Stimulated activated CD8-positive, alpha-beta memory T cell treated with anti-CD3 and anti-CD28 coated beads, Interleukin-15, amount 100 ng/mL, for 48 hours (primary cell): ENCODE measurements around the gene CRYBA2.

Experiments
- DNase-seq, 2 donors: peaks; one replicate each; pipeline ENCODE4 v3.0.0-alpha.2; 2020; ENCODE audit warnings: low read depth in 2 of 2

Gene CRYBA2

GRCh38 chr2:219023045-219023605 is 29.9 kb upstream of the CRYBA2 start:
- DNase-seq: no peak

GRCh38 chr2:219022616-219023015 is 29.4 kb upstream of the CRYBA2 start:
- DNase-seq: no peak

GRCh38 chr2:219022041-219022440 is 28.8 kb upstream of the CRYBA2 start:
- DNase-seq: no peak

GRCh38 chr2:219021591-219021990 is 28.4 kb upstream of the CRYBA2 start:
- DNase-seq: no peak

GRCh38 chr2:219020604-219021365 is 27.6 kb upstream of the CRYBA2 start:
- no peak for DNase-seq

DNA sequence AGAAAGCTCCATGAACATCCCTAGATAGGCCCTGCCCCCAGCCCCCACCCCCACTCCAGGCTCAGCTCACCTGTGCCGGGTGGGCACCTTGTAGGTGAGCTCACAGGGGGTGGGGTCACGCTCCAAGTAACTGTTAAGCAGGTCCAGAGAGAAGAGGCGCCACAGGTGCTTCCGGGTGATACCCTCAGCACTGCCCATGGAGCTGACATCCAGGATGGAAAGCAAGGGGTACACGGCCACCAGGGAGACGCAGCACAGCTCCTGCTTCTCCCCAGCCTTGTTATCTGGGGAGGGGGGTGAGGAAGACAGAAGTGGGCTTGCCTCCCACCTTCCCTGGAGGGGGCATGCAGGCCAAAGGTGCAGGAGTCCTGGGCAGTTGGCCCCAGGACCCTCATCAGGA is 26.2 kb upstream of the CRYBA2 start:
- DNase-seq: no peak

DNA sequence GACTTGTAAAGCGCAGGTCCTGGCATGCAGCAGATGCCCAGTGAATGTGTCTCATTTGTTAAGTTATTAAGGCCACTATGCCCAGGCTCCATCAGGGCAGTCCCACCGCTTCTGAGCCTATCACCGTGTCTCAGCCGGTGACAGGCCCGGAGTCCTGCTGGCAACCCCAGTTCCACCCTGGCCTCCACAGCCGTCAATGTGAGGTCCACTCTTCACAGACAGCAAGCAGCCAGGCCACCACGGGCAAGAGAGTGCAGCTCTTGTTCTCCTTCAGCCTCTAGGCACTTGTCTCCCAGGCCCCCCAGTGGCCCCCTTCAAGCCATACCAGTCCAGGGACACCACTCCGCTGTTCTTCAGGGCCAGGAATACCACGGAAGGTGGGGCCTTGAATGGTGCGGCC is 25.5 kb upstream of the CRYBA2 start:
- no peak for DNase-seq

DNA sequence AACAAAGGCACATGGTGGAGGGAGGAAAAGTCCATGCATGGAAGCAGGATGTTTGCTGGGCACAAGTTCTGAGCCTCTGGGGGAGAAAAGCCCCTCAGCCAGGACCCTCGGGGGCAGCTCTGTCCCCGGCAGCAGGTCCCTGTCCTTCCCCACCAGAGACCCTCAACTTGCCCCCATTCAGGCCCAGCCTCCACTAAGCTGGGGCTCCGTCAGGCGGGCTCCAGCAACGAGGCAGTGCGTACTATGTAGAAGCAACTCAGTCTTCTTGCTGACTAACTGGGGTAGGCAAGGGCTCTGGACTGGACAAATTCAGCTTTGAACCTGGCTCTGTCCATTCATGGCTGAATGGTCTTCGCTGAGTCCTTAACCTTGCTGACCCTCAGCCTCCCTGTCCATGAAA is 25.1 kb upstream of the CRYBA2 start:
- no peak for DNase-seq

DNA sequence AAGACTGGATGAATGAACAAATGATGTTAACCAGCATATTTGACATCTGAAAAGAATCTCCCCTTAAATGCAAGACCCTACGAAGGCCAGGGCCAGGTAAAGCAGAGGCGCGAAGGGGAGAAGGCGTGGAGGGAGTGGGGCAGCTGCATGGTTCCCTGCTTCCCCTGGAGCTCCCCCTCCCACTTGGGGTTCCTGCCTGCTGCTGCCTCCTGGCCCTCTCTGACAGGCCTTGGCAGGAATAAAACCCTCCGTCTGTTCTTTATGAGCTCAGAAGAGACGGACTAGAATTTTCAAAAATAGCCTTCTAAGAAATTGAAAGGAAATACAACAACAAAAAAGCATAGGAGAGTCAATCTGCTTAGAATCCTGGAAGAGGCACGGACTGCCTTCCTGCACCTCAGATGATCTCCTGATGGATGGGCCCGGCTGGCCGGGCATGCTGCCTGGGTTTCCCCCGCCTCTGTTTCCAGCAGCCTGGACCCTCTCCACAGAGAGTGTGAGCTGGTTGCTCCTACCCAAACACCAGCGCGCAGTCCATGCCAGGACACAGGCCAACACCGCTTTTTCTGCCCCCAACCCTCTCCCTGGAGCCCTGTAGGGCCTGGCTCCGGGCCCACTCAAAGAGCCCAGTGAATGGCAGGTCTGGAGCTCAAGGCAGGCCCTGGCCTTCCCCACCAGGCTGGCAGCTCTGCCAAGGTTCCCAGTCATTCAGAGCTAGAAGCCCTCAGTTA is 24.1 kb upstream of the CRYBA2 start:
- DNase-seq: no peak

DNA sequence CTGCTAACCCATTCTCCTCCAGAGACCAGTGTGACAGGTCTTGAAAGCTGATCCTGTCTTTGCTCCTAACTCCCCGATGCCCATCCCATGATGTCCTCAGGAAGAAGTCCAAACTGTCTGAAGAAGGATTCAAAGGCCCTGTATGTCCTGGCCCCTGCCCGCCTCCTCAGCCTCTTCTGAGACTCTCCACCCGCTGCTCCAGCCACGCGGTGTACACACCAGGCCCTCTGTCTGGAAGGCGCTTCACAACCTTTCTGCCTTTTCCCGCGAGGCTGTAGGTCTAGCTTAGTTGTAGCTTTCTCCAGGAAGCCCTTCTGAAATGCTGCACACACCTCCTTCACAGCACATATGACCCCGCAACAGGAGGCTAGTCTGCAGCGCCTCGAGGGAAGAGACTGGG is 23.5 kb upstream of the CRYBA2 start:
- DNase-seq: no peak

- no peak for DNase-seq
These were observed 17.7 kb upstream of the CRYBA2 start for GRCh38 chr2:219010873-219011272.

GRCh38 chr2:219010162-219010756 is 17.0 kb upstream of the CRYBA2 start:
- DNase-seq: no peak

DNA sequence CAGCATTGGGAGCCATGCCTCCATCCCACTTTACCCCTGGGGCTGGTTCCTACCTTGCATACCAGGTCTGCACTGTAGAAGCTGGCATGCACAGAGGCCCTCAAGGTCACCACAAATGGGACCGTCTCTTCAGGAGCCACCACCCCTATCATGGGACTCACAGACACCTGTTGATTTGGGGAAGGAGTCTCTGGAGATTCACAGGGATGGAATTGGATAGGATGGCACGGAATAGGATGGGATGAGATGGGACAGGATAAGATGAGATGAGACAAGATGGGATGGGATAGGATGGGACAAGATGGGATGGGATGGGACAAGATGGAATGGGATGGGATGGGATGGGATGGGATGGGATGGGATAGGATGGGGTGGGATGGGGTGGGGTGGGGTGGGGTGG is 16.1 kb upstream of the CRYBA2 start:
- DNase-seq: no peak

GRCh38 chr2:219003979-219004378 is 10.8 kb upstream of the CRYBA2 start:
- DNase-seq: no peak

DNA sequence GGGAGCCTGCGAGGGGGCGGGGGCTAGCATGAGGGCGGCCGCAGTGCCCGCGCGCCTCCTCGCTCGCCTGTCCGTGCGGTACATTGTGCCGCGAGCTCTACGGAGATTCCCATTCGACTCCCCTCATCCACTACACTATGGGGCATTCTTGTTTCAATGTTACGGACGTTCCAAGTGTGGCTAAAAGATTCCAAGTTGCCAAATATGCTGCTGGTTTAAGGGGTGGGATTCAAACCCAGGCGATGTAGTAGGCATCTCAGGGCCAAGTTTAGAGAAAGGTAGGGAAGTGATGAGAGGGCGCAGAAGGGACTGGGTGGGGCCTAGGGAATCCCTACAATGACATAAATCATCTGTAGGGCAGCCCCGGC is 10.0 kb upstream of the CRYBA2 start:
- DNase-seq: no peak

GRCh38 chr2:219002395-219003266 is 9.4 kb upstream of the CRYBA2 start:
- peak in 1 of 2 donors; percentile 43 for DNase-seq

DNA sequence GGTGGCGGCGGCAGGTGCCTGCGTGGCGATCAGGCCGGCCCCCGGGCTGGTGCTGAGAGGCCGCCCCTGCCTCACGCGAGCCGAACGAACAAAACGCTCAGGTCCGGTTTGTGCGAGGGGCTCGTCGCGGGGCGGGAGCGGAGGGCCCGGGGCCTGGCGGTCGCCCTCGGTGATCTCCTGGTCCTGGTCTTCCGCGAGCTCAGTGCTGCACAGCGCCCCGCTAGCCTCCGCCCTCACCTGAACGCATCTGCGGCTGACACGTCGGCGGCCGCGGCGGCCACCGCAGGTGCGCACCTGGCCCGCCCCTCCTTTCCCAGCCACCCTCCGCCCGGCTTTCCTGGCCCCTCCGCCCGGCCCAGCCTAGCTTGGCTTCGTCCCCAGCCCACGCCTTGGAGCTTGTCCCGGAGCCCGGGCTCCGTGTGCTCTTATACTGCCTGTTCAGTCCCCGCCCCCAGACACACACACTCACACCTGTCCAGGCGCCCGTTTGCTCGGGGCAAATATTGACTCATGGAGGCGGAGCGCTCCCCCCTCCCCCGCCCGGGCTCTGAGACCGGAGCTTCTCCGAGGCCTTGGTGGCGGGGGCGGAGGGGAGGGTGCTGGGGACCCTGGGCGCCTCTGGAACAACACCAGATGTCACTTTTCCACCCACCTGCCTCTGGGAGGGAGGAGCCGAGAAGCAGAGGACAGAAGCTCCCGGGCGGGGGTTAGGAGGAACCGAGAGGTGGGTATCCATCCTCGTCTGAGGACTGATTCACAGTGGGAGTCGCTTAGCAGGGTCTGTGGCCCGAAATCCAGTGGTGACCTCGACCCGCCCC is 8.6 kb upstream of the CRYBA2 start:
- no peak for DNase-seq

DNA sequence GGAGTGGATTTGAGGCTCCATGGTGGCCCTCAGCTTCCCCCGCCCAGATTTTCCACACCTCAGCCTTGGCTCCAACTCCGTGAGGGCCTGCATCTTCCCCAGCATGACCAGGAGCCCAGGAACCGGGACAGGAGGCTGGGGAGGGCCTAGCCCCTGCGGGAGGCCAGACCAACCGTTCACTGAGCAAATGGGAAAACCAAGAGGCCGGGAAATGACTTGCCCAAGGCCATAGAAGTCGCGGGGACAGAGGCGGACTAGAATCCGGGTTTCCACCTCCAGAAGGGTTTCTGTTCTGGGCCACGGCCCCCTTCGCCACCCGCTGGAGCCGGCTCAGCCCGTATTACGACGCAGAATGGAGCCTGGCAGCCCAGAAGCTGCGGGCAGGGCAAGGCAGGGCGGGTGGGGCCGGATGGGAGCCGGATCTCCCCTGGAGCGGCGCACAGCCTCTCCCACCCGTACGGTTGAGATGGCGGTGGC is 7.9 kb upstream of the CRYBA2 start:
- DNase-seq: no peak

DNA sequence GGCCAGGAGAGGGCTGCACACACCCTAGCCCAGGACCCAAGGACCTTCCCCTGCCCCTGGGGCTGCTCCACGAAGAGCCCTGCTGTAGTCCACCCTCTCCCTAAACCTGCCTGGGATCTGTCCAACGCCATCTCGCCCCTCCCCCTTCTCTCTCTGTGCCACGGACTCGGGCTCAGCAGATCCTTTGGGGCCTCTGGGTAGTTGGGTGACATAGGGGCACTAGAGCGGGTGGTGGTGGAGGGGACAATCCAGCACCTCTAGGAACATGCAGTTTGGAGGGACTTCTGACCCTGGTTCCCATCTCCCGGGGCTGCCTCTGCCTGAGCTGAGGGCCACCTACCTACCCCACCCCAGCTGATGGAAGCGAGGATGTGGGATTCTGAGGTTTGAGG is 7.3 kb upstream of the CRYBA2 start:
- no peak for DNase-seq

DNA sequence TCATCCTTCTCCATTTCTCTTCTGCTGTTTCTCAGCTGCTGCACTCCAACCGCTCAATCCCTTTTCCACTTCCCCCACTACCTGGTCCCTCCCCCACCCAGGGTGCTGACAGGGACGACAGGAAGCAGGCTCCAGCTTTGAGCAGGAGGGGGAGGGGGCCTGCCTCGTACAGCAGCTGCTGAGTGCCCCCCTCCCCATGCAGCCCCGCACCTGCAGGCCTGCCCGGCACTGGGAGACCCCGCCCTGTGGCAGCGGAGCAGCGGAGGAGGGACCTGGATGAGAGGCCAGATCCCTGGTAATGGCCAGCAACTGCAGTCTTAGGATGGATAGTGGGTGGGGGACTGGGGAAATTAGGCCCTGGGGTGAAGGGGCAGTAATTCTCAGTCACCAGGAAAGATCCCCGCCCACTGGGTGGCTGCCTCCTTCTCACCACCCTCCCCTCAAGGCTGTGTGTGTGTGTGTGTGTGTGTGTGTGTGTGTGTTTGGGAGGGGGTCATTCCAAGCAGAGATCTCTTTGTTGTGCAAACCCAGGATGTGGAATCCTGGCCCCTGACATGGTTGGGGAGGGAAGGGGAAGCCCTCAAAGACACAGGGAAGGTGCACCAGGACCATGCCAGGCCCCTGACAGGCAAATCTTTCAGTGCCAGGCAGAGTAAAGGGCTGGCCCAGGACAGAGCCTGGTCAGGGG is 6.8 kb upstream of the CRYBA2 start:
- DNase-seq: no peak
